ENCODE measurements around the gene PPP2R5C. TPM values are rescaled to one million over a fixed set of nuclear protein-coding genes. Genes with fewer than 3 reads are reported as not detected.
A peak's percentile ranks its signal among the peaks of the same experiment; 100 is the strongest.

Gene PPP2R5C
- total RNA-seq, 1 donor from 2014 or later = 134 TPM

- Mint-ChIP-seq H3K27me3 (ENCODE audit: low read depth) (peaks cover 2% of the 10 kb centered on the region), H3K4me3 (peak overlapping the region; percentile 38), H3K4me1 (peaks cover 18% of the 10 kb centered on the region), H3K36me3 (ENCODE audit: low read depth) (no peaks in the 10 kb centered on the region), H3K9me3 (no peaks in the 10 kb centered on the region), H3K27ac (ENCODE audit: unreplicated experiment) (no peak overlapping the region)
- no peak for TF ChIP-seq CTCF (conservative IDR thresholded peaks at IDR 0.05)
- DNase-seq (ENCODE audit: low read depth, low spot score) = no peak
These were observed 197.8 kb downstream of the PPP2R5C start for GRCh38 chr14:101959277-101959676.

- H3K9me3 Mint-ChIP-seq = no peaks in the 10 kb centered on the region
- peak; percentile 54 for TF ChIP-seq CTCF (conservative IDR thresholded peaks at IDR 0.05)
- peaks cover 18% of the 10 kb centered on the region for H3K4me1 Mint-ChIP-seq
- no peaks in the 10 kb centered on the region for H3K36me3 Mint-ChIP-seq (ENCODE audit: low read depth)
- DNase-seq (ENCODE audit: low read depth, low spot score) = peak; percentile 27
- peaks cover 2% of the 10 kb centered on the region for H3K27me3 Mint-ChIP-seq (ENCODE audit: low read depth)
- peak overlapping the region; percentile 60 for H3K4me3 Mint-ChIP-seq
- no peak overlapping the region for H3K27ac Mint-ChIP-seq (ENCODE audit: unreplicated experiment)
These were observed 198.7 kb downstream of the PPP2R5C start for GRCh38 chr14:101960225-101960624.

- Mint-ChIP-seq H3K4me1 (peaks cover 26% of the 10 kb centered on the region), H3K36me3 (ENCODE audit: low read depth) (no peaks in the 10 kb centered on the region), H3K27me3 (ENCODE audit: low read depth) (peaks cover 2% of the 10 kb centered on the region), H3K27ac (ENCODE audit: unreplicated experiment) (no peak overlapping the region), H3K9me3 (no peaks in the 10 kb centered on the region), H3K4me3 (peak overlapping the region; percentile 81)
- DNase-seq (ENCODE audit: low read depth, low spot score) = peak; percentile 70
- TF ChIP-seq CTCF (conservative IDR thresholded peaks at IDR 0.05) = peak; percentile 88
These were observed 199.7 kb downstream of the PPP2R5C start for GRCh38 chr14:101961011-101961721.

- Mint-ChIP-seq H3K4me3 (peak overlapping the region; percentile 44), H3K9me3 (no peaks in the 10 kb centered on the region), H3K27me3 (ENCODE audit: low read depth) (peaks cover 2% of the 10 kb centered on the region), H3K4me1 (peaks cover 31% of the 10 kb centered on the region), H3K27ac (ENCODE audit: unreplicated experiment) (no peak overlapping the region), H3K36me3 (ENCODE audit: low read depth) (peaks cover 2% of the 10 kb centered on the region)
- no peak for TF ChIP-seq CTCF (conservative IDR thresholded peaks at IDR 0.05)
- DNase-seq (ENCODE audit: low read depth, low spot score) = no peak
These were observed 200.4 kb downstream of the PPP2R5C start for GRCh38 chr14:101961746-101962502.

GRCh38 chr14:101962503-101962874, 201.0 kb downstream of the PPP2R5C start:
- H3K9me3 Mint-ChIP-seq = no peaks in the 10 kb centered on the region
- no peak for DNase-seq (ENCODE audit: low read depth, low spot score)
- no peak for TF ChIP-seq CTCF (conservative IDR thresholded peaks at IDR 0.05)
- H3K27me3 Mint-ChIP-seq (ENCODE audit: low read depth) = peaks cover 2% of the 10 kb centered on the region
- H3K36me3 Mint-ChIP-seq (ENCODE audit: low read depth) = peaks cover 2% of the 10 kb centered on the region
- H3K4me3 Mint-ChIP-seq = peak overlapping the region; percentile 76
- no peak overlapping the region for H3K27ac Mint-ChIP-seq (ENCODE audit: unreplicated experiment)
- H3K4me1 Mint-ChIP-seq = peaks cover 34% of the 10 kb centered on the region

All from neural crest cell (in vitro differentiated cells).